Activated CD8-positive, alpha-beta memory T cell treated with anti-CD3 and anti-CD28 coated beads, Interleukin-2, amount 10 ng/mL, durations not matched to agents 7 days and 5 days (primary cell): ENCODE measurements around the gene CALR3. TPM values are rescaled to one million over a fixed set of nuclear protein-coding genes. Genes with fewer than 3 reads are reported as not detected.
A peak's percentile ranks its signal among the peaks of the same experiment; 100 is the strongest.

ENCODE experiments used
- ATAC-seq: fragments of 150-1000 bp; cut with Tn5 transposase; one replicate; pipeline ENCODE4 v1.10.0; 2021; ENCODE audit warnings: moderate library complexity
- CTCF ChIA-PET: fragments of 350-600 bp; sonication (Branson Sonifier 250); formaldehyde crosslinking; loops from one replicate; lab custom pipeline; 2021; ENCODE audit warnings: antibody characterized with exemption; lab: Charles Lee
- DNase-seq: peaks from one replicate; pipeline ENCODE4 v3.0.0-alpha.2; 2020
- H3K27ac Mint-ChIP-seq: one replicate; pipeline ENCODE4 v1.8.0; 2021; ENCODE audit warnings: mild to moderate bottlenecking, mixed read lengths
- H3K27me3 Mint-ChIP-seq: one replicate; pipeline ENCODE4 v1.8.0; 2021; ENCODE audit warnings: mixed read lengths
- H3K36me3 Mint-ChIP-seq: one replicate; pipeline ENCODE4 v1.8.0; 2021; ENCODE audit warnings: mild to moderate bottlenecking, mixed read lengths
- H3K4me1 Mint-ChIP-seq: one replicate; pipeline ENCODE4 v1.8.0; 2021; ENCODE audit warnings: mixed read lengths
- H3K4me3 Mint-ChIP-seq: one replicate; pipeline ENCODE4 v1.8.0; 2021; ENCODE audit warnings: mild to moderate bottlenecking, moderate library complexity, mixed read lengths
- H3K9me3 Mint-ChIP-seq: one replicate; pipeline ENCODE4 v1.8.0; 2022; ENCODE audit warnings: low read depth, mixed read lengths
- total RNA-seq, 2 experiments: library from RNA; stranded (reverse); gene quantifications; one replicate each; pipeline ENCODE4 v1.2.3, GENCODE V29; 2021

Gene CALR3
- total RNA-seq, 2 experiments from 2014 or later: not detected

- no peaks in the 10 kb centered on the region for H3K27me3 Mint-ChIP-seq
- no peaks in the 10 kb centered on the region for H3K9me3 Mint-ChIP-seq
- no peak overlapping the region for H3K27ac Mint-ChIP-seq
- H3K4me1 Mint-ChIP-seq: peaks cover 22% of the 10 kb centered on the region
- ATAC-seq (no peak), DNase-seq (no peak)
- H3K36me3 Mint-ChIP-seq: peaks cover 18% of the 10 kb centered on the region
- no peak overlapping the region for H3K4me3 Mint-ChIP-seq
- CTCF ChIA-PET: no interaction called here
Measured at GRCh38 chr19:16435999-16436650, 59.8 kb downstream of the CALR3 start.

DNA sequence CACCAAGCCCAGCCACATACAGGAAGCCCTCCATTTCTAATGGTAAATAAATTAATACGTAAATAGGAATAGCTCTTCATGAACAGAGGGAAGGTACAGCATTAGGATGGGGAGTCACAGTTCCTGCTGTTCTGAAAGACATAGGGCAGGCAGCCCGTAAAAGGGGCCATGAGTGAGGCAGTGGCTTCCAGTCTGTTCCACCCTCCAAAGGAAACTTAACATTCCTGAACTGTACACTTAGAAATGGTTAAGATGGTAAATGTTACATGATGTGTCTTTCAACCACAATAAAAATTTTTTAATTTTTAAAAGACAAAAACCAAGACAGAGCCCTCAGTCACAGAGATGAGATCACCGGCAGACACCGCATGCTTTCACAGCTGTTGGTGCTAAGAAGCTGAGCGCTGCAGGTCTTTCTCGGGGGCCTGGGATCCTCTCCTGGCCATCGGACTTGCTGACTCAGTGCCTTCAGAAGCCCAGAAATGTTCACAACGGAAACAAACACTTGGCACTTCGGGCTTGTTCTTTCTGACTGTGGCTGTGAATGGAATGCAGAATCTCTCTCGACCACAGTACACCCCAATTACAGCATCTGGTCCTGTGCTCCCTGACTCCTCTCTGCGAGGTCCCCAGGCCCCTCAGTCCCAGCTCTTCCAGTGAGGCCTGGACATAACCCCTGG is 60.6 kb downstream of the CALR3 start:
- Mint-ChIP-seq H3K4me1 (peaks cover 22% of the 10 kb centered on the region), H3K36me3 (peaks cover 21% of the 10 kb centered on the region), H3K9me3 (no peaks in the 10 kb centered on the region), H3K27me3 (no peaks in the 10 kb centered on the region), H3K4me3 (no peak overlapping the region), H3K27ac (no peak overlapping the region)
- DNase-seq (no peak), ATAC-seq (no peak)
- CTCF ChIA-PET: no interaction called here

DNA sequence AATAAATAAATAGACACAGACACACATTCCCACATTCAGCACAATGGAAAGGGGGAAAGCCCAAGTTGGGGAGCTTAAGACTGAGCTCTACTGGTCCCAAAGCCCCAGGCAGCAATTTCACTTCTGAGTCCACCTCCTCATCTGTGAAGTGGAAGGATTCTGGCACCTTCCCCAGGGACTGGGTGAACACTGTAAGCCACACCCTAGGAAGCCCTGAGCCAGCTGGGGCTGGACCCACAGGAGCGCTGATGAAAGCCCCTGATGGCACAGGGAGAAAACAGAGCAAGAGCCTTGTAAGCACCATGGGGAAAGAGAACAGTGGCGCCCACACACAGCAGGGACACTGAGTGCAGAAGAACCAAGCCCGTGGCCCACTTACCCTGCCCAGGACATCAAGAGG is 62.0 kb downstream of the CALR3 start:
- H3K27me3 Mint-ChIP-seq: no peaks in the 10 kb centered on the region
- CTCF ChIA-PET: interaction anchor here (1.3 kb wide), 1 partner anchor 16 kb away, joined by 6 read pairs; no protein-coding TSS in a partner anchor
- DNase-seq: no peak

GRCh38 chr19:16429759-16430091 is 66.2 kb downstream of the CALR3 start:
- peaks cover 27% of the 10 kb centered on the region for H3K4me1 Mint-ChIP-seq
- peaks cover 23% of the 10 kb centered on the region for H3K36me3 Mint-ChIP-seq
- no peaks in the 10 kb centered on the region for H3K9me3 Mint-ChIP-seq
- no peak overlapping the region for H3K4me3 Mint-ChIP-seq
- no peaks in the 10 kb centered on the region for H3K27me3 Mint-ChIP-seq
- CTCF ChIA-PET: no interaction called here
- peak overlapping the region; percentile 33 for H3K27ac Mint-ChIP-seq
- DNase-seq: no peak
- ATAC-seq: peak; percentile 20

More for the DNA sequence above, 62.0 kb downstream of the CALR3 start:
- no peak overlapping the region for H3K27ac Mint-ChIP-seq
- H3K4me1 Mint-ChIP-seq: peaks cover 30% of the 10 kb centered on the region
- peaks cover 20% of the 10 kb centered on the region for H3K36me3 Mint-ChIP-seq
- no peak overlapping the region for H3K4me3 Mint-ChIP-seq
- H3K9me3 Mint-ChIP-seq: no peaks in the 10 kb centered on the region
- ATAC-seq: no peak

GRCh38 chr19:16429066-16429758 is 66.8 kb downstream of the CALR3 start:
- ATAC-seq: peak; percentile 53
- DNase-seq: no peak
- CTCF ChIA-PET: interaction anchor here (0.6 to 1.0 kb wide), 2 partner anchors 12 to 495 kb away, joined by 3 to 4 read pairs; no protein-coding TSS in a partner anchor
- Mint-ChIP-seq H3K4me1 (peaks cover 27% of the 10 kb centered on the region), H3K36me3 (peaks cover 23% of the 10 kb centered on the region), H3K4me3 (no peak overlapping the region), H3K27ac (peak overlapping the region; percentile 33), H3K27me3 (no peaks in the 10 kb centered on the region), H3K9me3 (no peaks in the 10 kb centered on the region)

Other genes with a start within 250 kb of the CALR3 start
- gene KLF2, start 171.3 kb downstream of the CALR3 start, total RNA-seq: 100 to 1,000 TPM in 1 of 2 experiments, 10 to 100 TPM in 1; 62.1 to 124 TPM
- gene EPS15L1, start 24.2 kb downstream of the CALR3 start, total RNA-seq: 10 to 100 TPM; 40.7 to 42.6 TPM
- 1 to 10 TPM; 3.5 to 3.6 TPM for gene C19orf44, start 227 bp upstream of the CALR3 start, total RNA-seq
- 10 to 100 TPM; 66.5 to 74.5 TPM for gene CHERP, start 46.3 kb upstream of the CALR3 start, total RNA-seq
- gene SLC35E1, start 76.2 kb upstream of the CALR3 start, total RNA-seq: 10 to 100 TPM; 46.2 to 46.3 TPM
- 10 to 100 TPM; 16.0 to 21.3 TPM for gene MED26, start 132.0 kb upstream of the CALR3 start, total RNA-seq
- 10 to 100 TPM; 55.4 to 60.0 TPM for gene SMIM7, start 164.0 kb upstream of the CALR3 start, total RNA-seq
- gene TMEM38A, start 165.0 kb upstream of the CALR3 start, total RNA-seq: under 1 TPM; 0.87 to 0.88 TPM
- not detected for gene NWD1, start 223.7 kb upstream of the CALR3 start, total RNA-seq